B cell (primary cell): ENCODE results near the gene LONP1. TPM values are rescaled to one million over a fixed set of nuclear protein-coding genes. Genes with fewer than 3 reads are reported as not detected.
A peak's percentile ranks its signal among the peaks of the same experiment; 100 is the strongest.

Experiments
- ATAC-seq: fragments of 200-7000 bp; cut with Tn5 transposase; one replicate; pipeline ENCODE4 v1.10.0; 2021; ENCODE audit warnings: low read depth, mild to moderate bottlenecking, moderate number of reproducible peaks, moderate library complexity
- CTCF ChIA-PET: fragments of 350-600 bp; sonication (Branson Sonifier 250); formaldehyde crosslinking; loops from one replicate; lab custom pipeline; 2021; ENCODE audit warnings: antibody characterized with exemption, inconsistent platforms; lab: Charles Lee
- POLR2A ChIA-PET: fragments of 350-600 bp; sonication (Branson Sonifier 250); formaldehyde crosslinking; loops from one replicate; lab custom pipeline; 2021; ENCODE audit warnings: antibody characterized with exemption; lab: Charles Lee
- DNase-seq: peaks from one replicate; pipeline ENCODE4 v3.0.0; 2013
- H2AFZ ChIP-seq: 2 replicates; pipeline ENCODE4 v1.6.1; 2012; ENCODE audit warnings: mild to moderate bottlenecking, low read depth, low read length; ENCODE audit not compliant: insufficient read depth, poor library complexity, severe bottlenecking
- H3K27ac ChIP-seq, 2 donors: 1 replicate in 1 of 2; 2 replicates in 1 of 2; pipeline ENCODE4 v1.5.1; 2012 to 2013; ENCODE audit warnings: low read length in 2 of 2, mild to moderate bottlenecking in 2 of 2, moderate library complexity in 1 of 2
- H3K27me3 ChIP-seq, 4 experiments: fragments of 200-600 bp in 1 of 4; sonication (generic) in 1 of 4; replicated peaks in 1 of 4; 1 replicate in 2 of 4; 2 replicates in 2 of 4; pipeline versions ENCODE4 v1.6.1 to v1.7.0; 2013 to 2016; ENCODE audit warnings: low read length in 3 of 4, mild to moderate bottlenecking in 2 of 4, mixed read lengths in 1 of 4, moderate library complexity in 1 of 4; ENCODE audit not compliant: insufficient read depth in 4 of 4, control insufficient read depth in 3 of 4; ENCODE audit errors: control extremely low read depth in 1 of 4
- H3K36me3 ChIP-seq, 2 experiments: replicated peaks in 1 of 2; 1 replicate in 1 of 2; 2 replicates in 1 of 2; pipeline versions ENCODE4 v1.6.1 to v1.7.1; 2013; ENCODE audit warnings: low read length in 1 of 2; ENCODE audit not compliant: insufficient read depth in 2 of 2, control insufficient read depth in 1 of 2; ENCODE audit errors: control extremely low read depth in 1 of 2, extremely low read depth in 1 of 2
- H3K4me1 ChIP-seq, 2 donors: fragments of 200-600 bp in 1 of 2; sonication (generic) in 1 of 2; 1 replicate in 1 of 2; 2 replicates in 1 of 2; pipeline versions ENCODE4 v1.5.1 to v1.6.1; 2013 to 2017; ENCODE audit warnings: low read length in 2 of 2; ENCODE audit not compliant: control insufficient read depth in 2 of 2, insufficient read depth in 2 of 2
- H3K4me2 ChIP-seq: replicated peaks from 2 replicates; pipeline ENCODE3; 2012; ENCODE audit warnings: mild to moderate bottlenecking, low read depth, low read length; ENCODE audit not compliant: poor library complexity, severe bottlenecking
- H3K4me3 ChIP-seq, 5 experiments: fragments of 200-600 bp in 1 of 5; sonication (generic) in 1 of 5; 1 replicate in 3 of 5; 2 replicates in 2 of 5; pipeline versions ENCODE4 v1.5.1 to v1.7.0; 2011 to 2016; ENCODE audit warnings: low read length in 4 of 5, mild to moderate bottlenecking in 4 of 5, low read depth in 2 of 5, control low read depth in 1 of 5, moderate library complexity in 1 of 5; ENCODE audit not compliant: insufficient read depth in 1 of 5; ENCODE audit errors: control extremely low read depth in 1 of 5, extremely low read depth in 1 of 5
- H3K79me2 ChIP-seq: fragments of 200-600 bp; sonication (generic); one replicate; pipeline ENCODE4 v1.6.0; 2016; ENCODE audit warnings: low read length; ENCODE audit not compliant: control insufficient read depth, insufficient read depth
- H3K9ac ChIP-seq: fragments of 200-600 bp; sonication (generic); 2 replicates; pipeline ENCODE4 v1.6.1; 2017; ENCODE audit warnings: mild to moderate bottlenecking, low read length, moderate library complexity
- H3K9me3 ChIP-seq, 3 donors: one replicate each; pipeline versions ENCODE4 v1.6.1 to v1.7.1; 2013; ENCODE audit warnings: low read length in 2 of 3; ENCODE audit not compliant: control insufficient read depth in 2 of 3, insufficient read depth in 1 of 3; ENCODE audit errors: control extremely low read depth in 1 of 3
- H4K20me1 ChIP-seq: 2 replicates; pipeline ENCODE4 v1.6.0; 2012; ENCODE audit warnings: mild to moderate bottlenecking, low read length; ENCODE audit not compliant: insufficient read depth, control insufficient read depth, poor library complexity, severe bottlenecking
- H3K27ac Mint-ChIP-seq: one replicate; pipeline ENCODE4 v1.8.0; 2021; ENCODE audit warnings: mixed read lengths
- H3K27me3 Mint-ChIP-seq: one replicate; pipeline ENCODE4 v1.8.0; 2021; ENCODE audit warnings: mixed read lengths
- H3K4me1 Mint-ChIP-seq: one replicate; pipeline ENCODE4 v1.8.0; 2021; ENCODE audit warnings: mixed read lengths
- H3K4me3 Mint-ChIP-seq: one replicate; pipeline ENCODE4 v1.8.0; 2021; ENCODE audit warnings: mixed read lengths
- H3K9me3 Mint-ChIP-seq: one replicate; pipeline ENCODE4 v1.8.0; 2022; ENCODE audit warnings: mixed read lengths; ENCODE audit not compliant: insufficient read depth
- EZH2 ChIP-seq: IDR thresholded peaks from 2 replicates; pipeline ENCODE4 v1.6.1; 2012; ENCODE audit warnings: borderline replicate concordance, low read depth, mild to moderate bottlenecking, moderate library complexity, low read length; ENCODE audit not compliant: insufficient read depth, poor library complexity, severe bottlenecking
- WGBS: methylation state at CpG from one replicate; pipeline ENCODE4 v1.1.5; 2013; ENCODE audit warnings: missing lambda C conversion rate; ENCODE audit not compliant: insufficient coverage; 5-methylcytosine and 5-hydroxymethylcytosine counted together
- intact Hi-C: fragments of 100-400 bp; cut with micrococcal nuclease; formaldehyde crosslinking; loops from one replicate; pipeline ENCODE4 v1.10.0; 2022
- polyA plus RNA-seq: library from polyadenylated mRNA; depleted of rRNA; stranded (reverse); fragments of >200 nt; gene quantifications from 2 replicates; pipeline ENCODE4 v1.2.3, GENCODE V29; 2012
- total RNA-seq, 2 donors: library from RNA; stranded (reverse); fragments of 120-200 nt in 1 of 2; gene quantifications; 1 replicate in 1 of 2; 2 replicates in 1 of 2; pipeline versions ENCODE4 v1.2.3 to v1.2.4, GENCODE V29; 2013 to 2022
- TF ChIP-seq, protein P1 (sequence below): fragments of 200-600 bp; IDR thresholded peaks from one replicate; pipeline ENCODE4 v1.8.0; 2022; ENCODE audit warnings: antibody characterized with exemption, mild to moderate bottlenecking

Gene LONP1
- total and polyA plus RNA-seq, 2 donors (not counting 1 experiment from before 2014, with no cell fraction given) = 60.1 to 67.2 TPM

DNA sequence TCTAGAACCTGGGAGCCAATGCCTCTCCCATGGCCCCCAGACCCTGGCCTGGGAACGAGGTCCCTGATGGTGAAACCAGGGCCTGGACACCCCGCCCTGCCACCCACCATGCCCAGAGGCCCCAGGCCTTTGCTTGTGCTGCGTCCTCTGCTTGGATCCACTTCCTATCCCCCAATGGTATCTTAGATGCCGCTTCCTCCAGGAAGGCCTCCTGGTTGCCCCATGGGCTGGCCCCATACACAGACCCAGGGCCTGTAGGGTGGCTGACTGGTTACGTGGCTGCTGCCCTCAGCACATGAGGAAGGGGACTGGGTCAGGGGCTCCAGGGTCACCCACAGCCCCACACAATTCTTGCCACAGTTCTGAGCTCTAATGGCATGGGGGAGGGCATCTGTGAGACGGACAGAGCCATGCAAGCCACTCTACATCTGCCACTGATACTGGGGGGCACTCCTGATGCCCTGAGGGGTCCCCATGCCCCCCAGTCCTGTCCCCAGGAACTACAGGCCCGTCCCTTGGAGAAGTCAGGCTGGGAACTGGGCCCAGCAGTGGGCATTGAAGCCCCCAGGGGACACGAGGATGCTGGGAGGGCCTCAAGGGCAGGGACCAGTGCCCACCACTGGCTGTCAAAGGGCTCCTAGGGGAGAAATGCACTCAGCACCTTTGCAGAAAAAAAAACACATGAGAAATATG, 24.8 kb downstream of the LONP1 start:
- Mint-ChIP-seq H3K4me3 (no peak overlapping the region), H3K4me1 (peaks cover 27% of the 10 kb centered on the region), H3K27me3 (no peaks in the 10 kb centered on the region), H3K27ac (peak overlapping the region; percentile 20), H3K9me3 (no peaks in the 10 kb centered on the region)
- Histone ChIP-seq H3K4me3 (no peak overlapping the region), H3K9me3 (no peaks in the 10 kb centered on the region), H3K36me3 (peaks cover 0 to 66% of the 10 kb centered on the region in 2 experiments), H3K27ac (no peak overlapping the region), H3K9ac (no peak overlapping the region), H3K79me2 (peaks cover 40% of the 10 kb centered on the region), H2AFZ (no peak overlapping the region), H3K27me3 (no peaks in the 10 kb centered on the region), H4K20me1 (peaks cover 91% of the 10 kb centered on the region), H3K4me1 (peaks cover 3 to 20% of the 10 kb centered on the region in 2 donors), H3K4me2 (no peak overlapping the region)
- ChIA-PET CTCF (no interaction called here), POLR2A (interaction anchor here (0.8 to 1.0 kb wide), 2 partner anchors 8 to 9 kb away, joined by 3 to 4 read pairs; no protein-coding TSS in a partner anchor)
- DNase-seq = no peak
- intact Hi-C loops = loop anchor here (5.0 kb wide), 1 partner anchor 973 kb away; the partner anchor contains the start of gene DPP9
- no peak for ATAC-seq
- WGBS = 91% methylated on average over 7 of the region's 8 CpGs
- TF ChIP-seq, protein P1, sequence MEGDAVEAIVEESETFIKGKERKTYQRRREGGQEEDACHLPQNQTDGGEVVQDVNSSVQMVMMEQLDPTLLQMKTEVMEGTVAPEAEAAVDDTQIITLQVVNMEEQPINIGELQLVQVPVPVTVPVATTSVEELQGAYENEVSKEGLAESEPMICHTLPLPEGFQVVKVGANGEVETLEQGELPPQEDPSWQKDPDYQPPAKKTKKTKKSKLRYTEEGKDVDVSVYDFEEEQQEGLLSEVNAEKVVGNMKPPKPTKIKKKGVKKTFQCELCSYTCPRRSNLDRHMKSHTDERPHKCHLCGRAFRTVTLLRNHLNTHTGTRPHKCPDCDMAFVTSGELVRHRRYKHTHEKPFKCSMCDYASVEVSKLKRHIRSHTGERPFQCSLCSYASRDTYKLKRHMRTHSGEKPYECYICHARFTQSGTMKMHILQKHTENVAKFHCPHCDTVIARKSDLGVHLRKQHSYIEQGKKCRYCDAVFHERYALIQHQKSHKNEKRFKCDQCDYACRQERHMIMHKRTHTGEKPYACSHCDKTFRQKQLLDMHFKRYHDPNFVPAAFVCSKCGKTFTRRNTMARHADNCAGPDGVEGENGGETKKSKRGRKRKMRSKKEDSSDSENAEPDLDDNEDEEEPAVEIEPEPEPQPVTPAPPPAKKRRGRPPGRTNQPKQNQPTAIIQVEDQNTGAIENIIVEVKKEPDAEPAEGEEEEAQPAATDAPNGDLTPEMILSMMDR = no peak
- no peak for TF ChIP-seq EZH2
